ENCODE results near the gene ANXA4.

DNA sequence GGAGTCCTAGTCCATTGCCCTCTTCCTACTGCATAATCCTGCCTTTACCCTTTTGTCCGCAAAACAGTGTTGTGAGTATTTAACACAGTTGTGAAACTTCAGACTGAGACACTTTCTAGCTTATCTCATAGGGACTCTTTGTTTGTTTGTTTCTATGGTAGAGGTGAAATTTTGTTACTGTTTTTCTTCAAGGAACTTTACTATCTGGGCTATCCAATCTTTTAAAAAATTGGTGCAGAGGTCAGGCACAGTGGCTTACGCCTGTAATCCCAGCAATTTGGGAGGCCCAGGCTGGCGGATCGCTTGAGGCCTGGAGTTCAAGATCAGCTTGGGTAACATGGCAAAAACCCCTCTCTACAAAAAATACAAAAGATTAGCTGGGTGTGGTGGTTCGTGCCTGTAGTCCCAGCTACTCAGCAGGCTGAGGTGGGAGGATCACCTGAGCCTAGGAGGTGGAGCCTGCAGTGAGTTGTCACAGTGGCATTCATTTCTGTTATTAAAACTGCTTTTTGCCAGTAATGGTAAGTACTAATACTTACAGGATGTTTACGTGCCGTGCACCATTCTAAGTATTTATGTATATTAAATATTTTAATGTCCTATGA lies 106.4 kb downstream of the ANXA4 start:
- TF ChIP-seq TARDBP (CRISPR knock-in tag; IDR thresholded peaks at IDR 0.05) (no peak), FLYWCH1 (CRISPR knock-in tag; IDR thresholded peaks at IDR 0.05) (no peak), SUZ12 (IDR thresholded peaks at IDR 0.05; ENCODE audit: low read depth, low read length) (no peak), JUN (CRISPR knock-in tag; IDR thresholded peaks at IDR 0.05) (no peak), ZNF747 (CRISPR knock-in tag; IDR thresholded peaks at IDR 0.05; ENCODE audit: borderline replicate concordance) (no peak), ZNF644 (CRISPR knock-in tag; IDR thresholded peaks at IDR 0.05; ENCODE audit: low read depth) (no peak)
- TF ChIP-seq, protein P1, sequence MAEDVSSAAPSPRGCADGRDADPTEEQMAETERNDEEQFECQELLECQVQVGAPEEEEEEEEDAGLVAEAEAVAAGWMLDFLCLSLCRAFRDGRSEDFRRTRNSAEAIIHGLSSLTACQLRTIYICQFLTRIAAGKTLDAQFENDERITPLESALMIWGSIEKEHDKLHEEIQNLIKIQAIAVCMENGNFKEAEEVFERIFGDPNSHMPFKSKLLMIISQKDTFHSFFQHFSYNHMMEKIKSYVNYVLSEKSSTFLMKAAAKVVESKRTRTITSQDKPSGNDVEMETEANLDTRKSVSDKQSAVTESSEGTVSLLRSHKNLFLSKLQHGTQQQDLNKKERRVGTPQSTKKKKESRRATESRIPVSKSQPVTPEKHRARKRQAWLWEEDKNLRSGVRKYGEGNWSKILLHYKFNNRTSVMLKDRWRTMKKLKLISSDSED (CRISPR knock-in tag; IDR thresholded peaks at IDR 0.05) = no peak
- TF ChIP-seq, protein P2, sequence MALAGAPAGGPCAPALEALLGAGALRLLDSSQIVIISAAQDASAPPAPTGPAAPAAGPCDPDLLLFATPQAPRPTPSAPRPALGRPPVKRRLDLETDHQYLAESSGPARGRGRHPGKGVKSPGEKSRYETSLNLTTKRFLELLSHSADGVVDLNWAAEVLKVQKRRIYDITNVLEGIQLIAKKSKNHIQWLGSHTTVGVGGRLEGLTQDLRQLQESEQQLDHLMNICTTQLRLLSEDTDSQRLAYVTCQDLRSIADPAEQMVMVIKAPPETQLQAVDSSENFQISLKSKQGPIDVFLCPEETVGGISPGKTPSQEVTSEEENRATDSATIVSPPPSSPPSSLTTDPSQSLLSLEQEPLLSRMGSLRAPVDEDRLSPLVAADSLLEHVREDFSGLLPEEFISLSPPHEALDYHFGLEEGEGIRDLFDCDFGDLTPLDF (CRISPR knock-in tag; IDR thresholded peaks at IDR 0.05) = no peak
- TF ChIP-seq, protein P3, sequence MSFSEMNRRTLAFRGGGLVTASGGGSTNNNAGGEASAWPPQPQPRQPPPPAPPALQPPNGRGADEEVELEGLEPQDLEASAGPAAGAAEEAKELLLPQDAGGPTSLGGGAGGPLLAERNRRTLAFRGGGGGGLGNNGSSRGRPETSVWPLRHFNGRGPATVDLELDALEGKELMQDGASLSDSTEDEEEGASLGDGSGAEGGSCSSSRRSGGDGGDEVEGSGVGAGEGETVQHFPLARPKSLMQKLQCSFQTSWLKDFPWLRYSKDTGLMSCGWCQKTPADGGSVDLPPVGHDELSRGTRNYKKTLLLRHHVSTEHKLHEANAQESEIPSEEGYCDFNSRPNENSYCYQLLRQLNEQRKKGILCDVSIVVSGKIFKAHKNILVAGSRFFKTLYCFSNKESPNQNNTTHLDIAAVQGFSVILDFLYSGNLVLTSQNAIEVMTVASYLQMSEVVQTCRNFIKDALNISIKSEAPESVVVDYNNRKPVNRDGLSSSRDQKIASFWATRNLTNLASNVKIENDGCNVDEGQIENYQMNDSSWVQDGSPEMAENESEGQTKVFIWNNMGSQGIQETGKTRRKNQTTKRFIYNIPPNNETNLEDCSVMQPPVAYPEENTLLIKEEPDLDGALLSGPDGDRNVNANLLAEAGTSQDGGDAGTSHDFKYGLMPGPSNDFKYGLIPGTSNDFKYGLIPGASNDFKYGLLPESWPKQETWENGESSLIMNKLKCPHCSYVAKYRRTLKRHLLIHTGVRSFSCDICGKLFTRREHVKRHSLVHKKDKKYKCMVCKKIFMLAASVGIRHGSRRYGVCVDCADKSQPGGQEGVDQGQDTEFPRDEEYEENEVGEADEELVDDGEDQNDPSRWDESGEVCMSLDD (CRISPR knock-in tag; IDR thresholded peaks at IDR 0.05; ENCODE audit: borderline replicate concordance) = no peak
- TF ChIP-seq, protein P4, sequence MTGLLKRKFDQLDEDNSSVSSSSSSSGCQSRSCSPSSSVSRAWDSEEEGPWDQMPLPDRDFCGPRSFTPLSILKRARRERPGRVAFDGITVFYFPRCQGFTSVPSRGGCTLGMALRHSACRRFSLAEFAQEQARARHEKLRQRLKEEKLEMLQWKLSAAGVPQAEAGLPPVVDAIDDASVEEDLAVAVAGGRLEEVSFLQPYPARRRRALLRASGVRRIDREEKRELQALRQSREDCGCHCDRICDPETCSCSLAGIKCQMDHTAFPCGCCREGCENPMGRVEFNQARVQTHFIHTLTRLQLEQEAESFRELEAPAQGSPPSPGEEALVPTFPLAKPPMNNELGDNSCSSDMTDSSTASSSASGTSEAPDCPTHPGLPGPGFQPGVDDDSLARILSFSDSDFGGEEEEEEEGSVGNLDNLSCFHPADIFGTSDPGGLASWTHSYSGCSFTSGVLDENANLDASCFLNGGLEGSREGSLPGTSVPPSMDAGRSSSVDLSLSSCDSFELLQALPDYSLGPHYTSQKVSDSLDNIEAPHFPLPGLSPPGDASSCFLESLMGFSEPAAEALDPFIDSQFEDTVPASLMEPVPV (CRISPR knock-in tag; IDR thresholded peaks at IDR 0.05) = no peak

Data from HepG2 (cell line).